IMR-90 (cell line): ENCODE measurements around the gene HAND2. TPM values are rescaled to one million over a fixed set of nuclear protein-coding genes. Genes with fewer than 3 reads are reported as not detected.

ENCODE experiments used
- ATAC-seq: fragments of 200-7000 bp; cut with Tn5 transposase; 2 replicates; pipeline ENCODE4 v1.9.1; 2020; ENCODE audit warnings: low read depth, mild to moderate bottlenecking, moderate library complexity
- BruUV-seq: library from RNA; stranded (reverse); fragments of 400-500 nt; replicated peaks from 2 replicates; lab custom pipeline; 2021; lab: Mats Ljungman, UMichigan
- CTCF ChIA-PET: fragments of 300-600 bp; formaldehyde crosslinking; extraction: SDS; loops from one replicate; lab custom pipeline; 2021; ENCODE audit warnings: antibody characterized with exemption; lab: Yijun Ruan, JAX
- POLR2A ChIA-PET: fragments of 300-600 bp; sonication (Branson Sonifier 250); formaldehyde crosslinking; loops from one replicate; lab custom pipeline; 2022; ENCODE audit warnings: antibody characterized with exemption; ENCODE audit not compliant: unreplicated experiment; lab: Charles Lee
- DNase-seq: peaks from one replicate; pipeline ENCODE4 v3.0.0; 2013
- H2AFZ ChIP-seq: replicated peaks from 2 replicates; pipeline ENCODE3; 2013; ENCODE audit warnings: low read length, mild to moderate bottlenecking; ENCODE audit not compliant: poor library complexity
- H2AK5ac ChIP-seq: 2 replicates; pipeline ENCODE4 v1.6.1; 2013; ENCODE audit warnings: low read depth, low read length, inconsistent platforms
- H2AK9ac ChIP-seq: replicated peaks from 2 replicates; pipeline ENCODE3; 2013; ENCODE audit warnings: mild to moderate bottlenecking, low read depth, low read length, moderate library complexity; ENCODE audit not compliant: poor library complexity
- H2BK120ac ChIP-seq: 2 replicates; pipeline ENCODE4 v1.6.1; 2013; ENCODE audit warnings: low read depth, low read length, inconsistent platforms
- H2BK15ac ChIP-seq: 3 replicates; pipeline ENCODE4 v1.6.1; 2013; ENCODE audit warnings: low read depth, low read length, inconsistent platforms
- H2BK20ac ChIP-seq: 2 replicates; pipeline ENCODE4 v1.6.1; 2013; ENCODE audit warnings: low read depth, mild to moderate bottlenecking, inconsistent platforms, low read length, moderate library complexity
- H2BK5ac ChIP-seq: 2 replicates; pipeline ENCODE4 v1.6.1; 2013; ENCODE audit warnings: mild to moderate bottlenecking, low read depth, low read length, inconsistent platforms; ENCODE audit not compliant: poor library complexity, severe bottlenecking
- H3K14ac ChIP-seq: replicated peaks from 2 replicates; pipeline ENCODE4 v1.6.1; 2013; ENCODE audit warnings: low read depth, low read length, inconsistent platforms
- H3K18ac ChIP-seq: 2 replicates; pipeline ENCODE4 v1.6.1; 2013; ENCODE audit warnings: low read depth, low read length, control low read depth
- H3K23ac ChIP-seq: 2 replicates; pipeline ENCODE4 v1.6.1; 2013; ENCODE audit warnings: low read depth, low read length, inconsistent platforms
- H3K27ac ChIP-seq: 2 replicates; pipeline ENCODE4 v1.5.1; 2013; ENCODE audit warnings: mild to moderate bottlenecking, control low read depth, low read length; ENCODE audit not compliant: insufficient read depth
- H3K27me3 ChIP-seq: 2 replicates; pipeline ENCODE4 v1.6.1; 2013; ENCODE audit warnings: low read length; ENCODE audit not compliant: control insufficient read depth, insufficient read depth
- H3K36me3 ChIP-seq: 2 replicates; pipeline ENCODE4 v1.6.1; 2013; ENCODE audit warnings: low read length, mixed read lengths; ENCODE audit not compliant: control insufficient read depth, insufficient read depth
- H3K4ac ChIP-seq: 2 replicates; pipeline ENCODE4 v1.6.1; 2013; ENCODE audit warnings: low read depth, low read length, inconsistent platforms
- H3K4me1 ChIP-seq: 2 replicates; pipeline ENCODE4 v1.6.1; 2013; ENCODE audit warnings: low read length, mixed read lengths; ENCODE audit not compliant: control insufficient read depth, insufficient read depth
- H3K4me2 ChIP-seq: 2 replicates; pipeline ENCODE4 v1.6.1; 2013; ENCODE audit warnings: low read depth, mild to moderate bottlenecking, control low read depth, low read length, moderate library complexity
- H3K4me3 ChIP-seq: 2 replicates; pipeline ENCODE4 v1.5.1; 2013; ENCODE audit warnings: low read depth, mild to moderate bottlenecking, control low read depth, low read length, moderate library complexity; ENCODE audit not compliant: insufficient read depth
- H3K56ac ChIP-seq: 2 replicates; pipeline ENCODE4 v1.6.1; 2013; ENCODE audit warnings: low read length, inconsistent platforms; ENCODE audit not compliant: insufficient read depth; ENCODE audit errors: extremely low read depth
- H3K79me1 ChIP-seq, 2 experiments: 2 replicates each; pipeline ENCODE4 v1.6.1; 2013; ENCODE audit warnings: low read length in 2 of 2, inconsistent platforms in 1 of 2, low read depth in 1 of 2
- H3K9ac ChIP-seq: 2 replicates; pipeline ENCODE4 v1.6.1; 2013; ENCODE audit warnings: low read depth, low read length, control low read depth
- H3K9me1 ChIP-seq: 2 replicates; pipeline ENCODE4 v1.6.1; 2013; ENCODE audit warnings: low read length, inconsistent platforms; ENCODE audit not compliant: insufficient read depth
- H3K9me3 ChIP-seq: 2 replicates; pipeline ENCODE4 v1.6.1; 2013; ENCODE audit warnings: low read length; ENCODE audit not compliant: control insufficient read depth, insufficient read depth
- H4K20me1 ChIP-seq: 2 replicates; pipeline ENCODE4 v1.6.1; 2013; ENCODE audit warnings: low read length, inconsistent platforms; ENCODE audit not compliant: insufficient read depth
- H4K5ac ChIP-seq: 2 replicates; pipeline ENCODE4 v1.6.1; 2013; ENCODE audit warnings: mild to moderate bottlenecking, low read depth, low read length, control low read depth
- H4K8ac ChIP-seq, 2 experiments: 2 replicates each; pipeline ENCODE4 v1.6.1; 2013; ENCODE audit warnings: low read depth in 2 of 2, low read length in 2 of 2, control low read depth in 1 of 2, inconsistent platforms in 1 of 2
- H4K91ac ChIP-seq: 2 replicates; pipeline ENCODE4 v1.6.1; 2013; ENCODE audit warnings: low read depth, low read length, inconsistent platforms; ENCODE audit not compliant: insufficient read depth
- BHLHE40 ChIP-seq: fragments of 150-350 bp; IDR thresholded peaks from 2 replicates; pipeline ENCODE4 v1.6.1; 2016; ENCODE audit warnings: mild to moderate bottlenecking, low read depth, low read length
- CEBPB ChIP-seq: IDR thresholded peaks from 2 replicates; pipeline ENCODE4 v1.6.1; 2012; ENCODE audit warnings: low read depth, low read length, improper control_type of control experiment
- CHD1 ChIP-seq: IDR thresholded peaks from 2 replicates; pipeline ENCODE4 v1.6.1; 2012; ENCODE audit warnings: low read depth, low read length, improper control_type of control experiment
- FOS ChIP-seq: fragments of 150-350 bp; IDR thresholded peaks from 2 replicates; pipeline ENCODE4 v1.6.1; 2016; ENCODE audit warnings: low read depth, low read length
- MAFK ChIP-seq: IDR thresholded peaks from 2 replicates; pipeline ENCODE4 v1.6.1; 2012; ENCODE audit warnings: low read depth, low read length, improper control_type of control experiment
- MAZ ChIP-seq: IDR thresholded peaks from 2 replicates; pipeline ENCODE4 v1.6.1; 2012; ENCODE audit warnings: low read depth, mild to moderate bottlenecking, low read length, improper control_type of control experiment, moderate library complexity, borderline replicate concordance
- MXI1 ChIP-seq: IDR thresholded peaks from 2 replicates; pipeline ENCODE4 v1.6.1; 2012; ENCODE audit warnings: low read depth, mild to moderate bottlenecking, low read length, moderate library complexity, borderline replicate concordance
- NFE2L2 ChIP-seq: fragments of 150-350 bp; IDR thresholded peaks from 2 replicates; pipeline ENCODE4 v1.6.1; 2016; ENCODE audit warnings: low read depth, mild to moderate bottlenecking, low read length
- POLR2A ChIP-seq: IDR thresholded peaks from 2 replicates; pipeline ENCODE4 v1.6.1; 2012; ENCODE audit warnings: mild to moderate bottlenecking, low read depth, low read length
- RAD21 ChIP-seq: IDR thresholded peaks from 2 replicates; pipeline ENCODE4 v1.6.1; 2012; ENCODE audit warnings: low read length, improper control_type of control experiment
- RCOR1 ChIP-seq: IDR thresholded peaks from 2 replicates; pipeline ENCODE4 v1.6.1; 2012; ENCODE audit warnings: mild to moderate bottlenecking, low read length, improper control_type of control experiment; ENCODE audit not compliant: insufficient replicate concordance
- RFX5 ChIP-seq: IDR thresholded peaks from 2 replicates; pipeline ENCODE4 v1.8.0; 2012; ENCODE audit warnings: low read depth, mild to moderate bottlenecking, low read length, moderate library complexity
- SMC3 ChIP-seq: fragments of 150-350 bp; IDR thresholded peaks from 2 replicates; pipeline ENCODE4 v1.6.1; 2016; ENCODE audit warnings: low read depth, mild to moderate bottlenecking, antibody characterized with exemption, low read length, moderate library complexity
- WGBS, 2 experiments: methylation state at CpG; one replicate each; pipeline versions ENCODE4 v1.1.5 to v1.1.7; 2013; ENCODE audit warnings: missing lambda C conversion rate in 2 of 2; ENCODE audit not compliant: insufficient read length in 1 of 2; ENCODE audit errors: extremely low coverage in 2 of 2; 5-methylcytosine and 5-hydroxymethylcytosine counted together
- dilution Hi-C: fragments of 300-500 bp; cut with HindIII; formaldehyde crosslinking; loops from one replicate; pipeline ENCODE4 v1.14.3; 2018; ENCODE audit warnings: low sequenced_read_pairs; ENCODE audit not compliant: unreplicated experiment
- in situ Hi-C: fragments of 300-500 bp; cut with MboI; formaldehyde crosslinking; loops from 3 replicates; pipeline ENCODE4 v1.14.3; 2019; ENCODE audit warnings: low sequenced_read_pairs, inconsistent platforms, mixed read lengths
- intact Hi-C: fragments of 100-400 bp; cut with micrococcal nuclease; formaldehyde crosslinking; loops from 2 replicates; pipeline ENCODE4 v1.10.0; 2022
- polyA plus RNA-seq, 3 experiments: library from polyadenylated mRNA; depleted of rRNA; stranded (reverse); fragments of >200 nt; gene quantifications; 2 replicates each; pipeline ENCODE4 v1.2.3, GENCODE V29; 2012; ENCODE audit warnings: low replicate concordance in 1 of 3
- total RNA-seq: library from RNA; depleted of rRNA; stranded (reverse); fragments of >200 nt; gene quantifications from 2 replicates; pipeline ENCODE4 v1.2.3, GENCODE V29; 2012
- TF ChIP-seq, protein P1 (sequence below): conservative IDR thresholded peaks from 2 replicates; pipeline ENCODE4 v1.5.1; 2012; ENCODE audit warnings: mild to moderate bottlenecking, low read depth, low read length, improper control_type of control experiment
- TF ChIP-seq, protein P2 (sequence below): fragments of 150-350 bp; IDR thresholded peaks from 2 replicates; pipeline ENCODE4 v1.6.1; 2017; ENCODE audit warnings: mild to moderate bottlenecking, antibody characterized with exemption, low read length, low read depth
- TF ChIP-seq, protein P3 (sequence below): fragments of 150-350 bp; IDR thresholded peaks from 2 replicates; pipeline ENCODE4 v1.6.1; 2016; ENCODE audit warnings: low read depth, mild to moderate bottlenecking, low read length, moderate library complexity, borderline replicate concordance

The HAND2 gene
- total and polyA plus RNA-seq, 2 of the 4 experiments (the other 2 are of a cell fraction) = 0.36 to 0.97 TPM

DNA sequence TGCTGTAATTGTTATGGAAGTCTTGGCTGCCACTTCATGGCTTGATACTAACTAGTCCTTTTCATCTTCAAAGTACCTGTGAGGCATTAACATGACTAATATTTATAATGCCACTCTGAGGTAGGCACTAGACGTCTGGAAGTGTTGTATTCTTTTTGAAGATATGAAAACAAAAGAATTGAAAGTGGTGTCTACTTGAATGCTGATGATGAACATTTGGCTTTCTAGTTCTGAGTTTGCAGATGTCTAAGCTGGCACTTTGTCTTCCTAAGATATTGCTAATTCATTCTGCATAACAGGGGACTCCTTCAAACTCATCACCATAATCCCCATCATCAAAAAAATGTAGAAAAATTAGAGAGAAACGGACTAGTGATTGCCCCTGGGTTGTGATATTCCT is 41.6 kb upstream of the HAND2 start:
- ATAC-seq = no peak
- no peak for TF ChIP-seq MAFK
- TF ChIP-seq RFX5 = no peak
- TF ChIP-seq CHD1 = no peak
- TF ChIP-seq MXI1 = no peak
- TF ChIP-seq RAD21 = no peak
- TF ChIP-seq MAZ = no peak
- TF ChIP-seq, protein P1, sequence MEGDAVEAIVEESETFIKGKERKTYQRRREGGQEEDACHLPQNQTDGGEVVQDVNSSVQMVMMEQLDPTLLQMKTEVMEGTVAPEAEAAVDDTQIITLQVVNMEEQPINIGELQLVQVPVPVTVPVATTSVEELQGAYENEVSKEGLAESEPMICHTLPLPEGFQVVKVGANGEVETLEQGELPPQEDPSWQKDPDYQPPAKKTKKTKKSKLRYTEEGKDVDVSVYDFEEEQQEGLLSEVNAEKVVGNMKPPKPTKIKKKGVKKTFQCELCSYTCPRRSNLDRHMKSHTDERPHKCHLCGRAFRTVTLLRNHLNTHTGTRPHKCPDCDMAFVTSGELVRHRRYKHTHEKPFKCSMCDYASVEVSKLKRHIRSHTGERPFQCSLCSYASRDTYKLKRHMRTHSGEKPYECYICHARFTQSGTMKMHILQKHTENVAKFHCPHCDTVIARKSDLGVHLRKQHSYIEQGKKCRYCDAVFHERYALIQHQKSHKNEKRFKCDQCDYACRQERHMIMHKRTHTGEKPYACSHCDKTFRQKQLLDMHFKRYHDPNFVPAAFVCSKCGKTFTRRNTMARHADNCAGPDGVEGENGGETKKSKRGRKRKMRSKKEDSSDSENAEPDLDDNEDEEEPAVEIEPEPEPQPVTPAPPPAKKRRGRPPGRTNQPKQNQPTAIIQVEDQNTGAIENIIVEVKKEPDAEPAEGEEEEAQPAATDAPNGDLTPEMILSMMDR = no peak
- TF ChIP-seq POLR2A = no peak
- TF ChIP-seq, protein P2, sequence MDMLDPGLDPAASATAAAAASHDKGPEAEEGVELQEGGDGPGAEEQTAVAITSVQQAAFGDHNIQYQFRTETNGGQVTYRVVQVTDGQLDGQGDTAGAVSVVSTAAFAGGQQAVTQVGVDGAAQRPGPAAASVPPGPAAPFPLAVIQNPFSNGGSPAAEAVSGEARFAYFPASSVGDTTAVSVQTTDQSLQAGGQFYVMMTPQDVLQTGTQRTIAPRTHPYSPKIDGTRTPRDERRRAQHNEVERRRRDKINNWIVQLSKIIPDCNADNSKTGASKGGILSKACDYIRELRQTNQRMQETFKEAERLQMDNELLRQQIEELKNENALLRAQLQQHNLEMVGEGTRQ = no peak
- no peak for TF ChIP-seq NFE2L2
- no peak for TF ChIP-seq RCOR1
- no peak for TF ChIP-seq CEBPB
- TF ChIP-seq BHLHE40 = no peak
- TF ChIP-seq FOS = no peak
- no peak for TF ChIP-seq SMC3
- TF ChIP-seq, protein P3, sequence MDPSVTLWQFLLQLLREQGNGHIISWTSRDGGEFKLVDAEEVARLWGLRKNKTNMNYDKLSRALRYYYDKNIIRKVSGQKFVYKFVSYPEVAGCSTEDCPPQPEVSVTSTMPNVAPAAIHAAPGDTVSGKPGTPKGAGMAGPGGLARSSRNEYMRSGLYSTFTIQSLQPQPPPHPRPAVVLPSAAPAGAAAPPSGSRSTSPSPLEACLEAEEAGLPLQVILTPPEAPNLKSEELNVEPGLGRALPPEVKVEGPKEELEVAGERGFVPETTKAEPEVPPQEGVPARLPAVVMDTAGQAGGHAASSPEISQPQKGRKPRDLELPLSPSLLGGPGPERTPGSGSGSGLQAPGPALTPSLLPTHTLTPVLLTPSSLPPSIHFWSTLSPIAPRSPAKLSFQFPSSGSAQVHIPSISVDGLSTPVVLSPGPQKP = no peak
- dilution Hi-C loops = no loop called here
- Histone ChIP-seq H3K9me3 (no peaks in the 10 kb centered on the region), H2BK5ac (no peak overlapping the region), H3K36me3 (no peaks in the 10 kb centered on the region), H2AK5ac (no peak overlapping the region), H3K9ac (no peak overlapping the region), H2BK20ac (no peak overlapping the region), H3K4me1 (no peaks in the 10 kb centered on the region), H3K79me1 (no peaks in the 10 kb centered on the region), H3K23ac (no peak overlapping the region), H2BK15ac (no peak overlapping the region), H3K56ac (no peak overlapping the region), H4K8ac (no peak overlapping the region), H2AFZ (no peak overlapping the region), H4K91ac (no peak overlapping the region), H3K4me3 (no peak overlapping the region), H3K4ac (no peak overlapping the region), H3K27me3 (no peaks in the 10 kb centered on the region; the same call in none of the 2 replicates), H4K20me1 (no peaks in the 10 kb centered on the region), H3K9me1 (no peaks in the 10 kb centered on the region), H3K14ac (no peak overlapping the region), H3K18ac (no peak overlapping the region), H2AK9ac (no peak overlapping the region), H2BK120ac (no peak overlapping the region), H3K27ac (no peak overlapping the region), H3K4me2 (no peak overlapping the region), H4K5ac (no peak overlapping the region)
- no CpG with 5 or more reads among the region's 2 CpGs for WGBS, 2 experiments
- ChIA-PET POLR2A (no interaction called here), CTCF (no interaction called here)
- in situ Hi-C loops = no loop called here
- no peak for DNase-seq
- no TSS peak for BruUV-seq
- intact Hi-C loops = no loop called here
